Hepatocyte (in vitro differentiated cells): ENCODE measurements around the gene ANKRD29.

Source experiments
- CTCF ChIP-seq: fragments of 200-600 bp; sonication (generic); IDR thresholded peaks from 2 replicates; pipeline ENCODE4 v1.5.1; 2016; ENCODE audit warnings: antibody characterized with exemption, mild to moderate bottlenecking; ENCODE audit not compliant: poor library complexity
- EZH2 ChIP-seq: fragments of 200-600 bp; sonication (generic); IDR thresholded peaks from 2 replicates; pipeline ENCODE4 v1.6.1; 2016; ENCODE audit warnings: antibody characterized with exemption, mild to moderate bottlenecking, borderline replicate concordance

- TF ChIP-seq EZH2 = no peak
- no peak for TF ChIP-seq CTCF
Measured at GRCh38 chr18:23669804-23670405, 7.2 kb upstream of the ANKRD29 start.
